GM04504 (cell line): Measurements from ENCODE around the gene MED27.

Experiments used
- DNase-seq: peaks from one replicate; pipeline ENCODE4 v3.0.0-alpha.2; 2012; ENCODE audit warnings: low read depth

The MED27 gene

GRCh38 chr9:131835151-131835910 lies 244.3 kb downstream of the MED27 start:
- no peak for DNase-seq

DNA sequence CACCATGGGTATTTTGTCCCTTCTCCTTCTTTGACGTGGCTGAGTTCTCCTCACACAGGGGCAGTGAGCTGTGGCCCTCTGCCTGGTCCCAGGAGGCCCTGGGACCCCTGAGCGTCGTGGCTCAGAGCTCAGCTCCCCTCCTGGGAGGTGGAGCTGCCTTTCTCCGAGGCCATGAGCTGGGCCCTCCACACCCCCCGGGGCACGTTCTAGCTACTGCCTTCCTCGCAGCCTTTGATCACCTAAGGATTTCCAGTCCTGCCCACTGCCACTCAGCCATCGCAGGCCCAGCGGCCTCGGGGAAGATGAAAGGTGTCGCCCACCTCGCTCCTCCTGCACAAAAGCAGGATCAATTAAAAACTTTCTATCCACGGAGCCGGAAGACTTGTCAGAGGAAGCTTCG lies 244.9 kb downstream of the MED27 start:
- no peak for DNase-seq

DNA sequence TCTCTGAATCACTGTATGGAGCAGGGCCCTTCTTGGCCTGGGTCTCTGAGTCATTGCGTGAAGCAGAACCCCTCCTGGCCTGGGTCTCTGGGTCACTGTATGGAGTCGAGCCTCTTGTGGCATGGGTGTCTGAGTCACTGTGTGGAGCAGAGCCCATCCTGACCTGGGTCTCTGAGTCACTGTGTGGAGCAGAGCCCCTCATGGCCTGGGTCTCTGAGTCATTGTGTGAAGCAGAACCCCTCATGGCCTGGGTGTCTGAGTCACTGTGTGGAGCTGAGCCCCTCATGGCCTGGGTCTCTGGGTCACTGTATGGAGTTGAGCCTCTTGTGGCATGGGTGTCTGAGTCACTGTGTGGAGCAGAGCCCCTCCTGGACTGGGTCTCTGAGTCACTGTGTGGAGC lies 245.8 kb downstream of the MED27 start:
- DNase-seq: no peak

- no peak for DNase-seq
These were observed 246.6 kb downstream of the MED27 start for GRCh38 chr9:131833083-131833482.

DNA sequence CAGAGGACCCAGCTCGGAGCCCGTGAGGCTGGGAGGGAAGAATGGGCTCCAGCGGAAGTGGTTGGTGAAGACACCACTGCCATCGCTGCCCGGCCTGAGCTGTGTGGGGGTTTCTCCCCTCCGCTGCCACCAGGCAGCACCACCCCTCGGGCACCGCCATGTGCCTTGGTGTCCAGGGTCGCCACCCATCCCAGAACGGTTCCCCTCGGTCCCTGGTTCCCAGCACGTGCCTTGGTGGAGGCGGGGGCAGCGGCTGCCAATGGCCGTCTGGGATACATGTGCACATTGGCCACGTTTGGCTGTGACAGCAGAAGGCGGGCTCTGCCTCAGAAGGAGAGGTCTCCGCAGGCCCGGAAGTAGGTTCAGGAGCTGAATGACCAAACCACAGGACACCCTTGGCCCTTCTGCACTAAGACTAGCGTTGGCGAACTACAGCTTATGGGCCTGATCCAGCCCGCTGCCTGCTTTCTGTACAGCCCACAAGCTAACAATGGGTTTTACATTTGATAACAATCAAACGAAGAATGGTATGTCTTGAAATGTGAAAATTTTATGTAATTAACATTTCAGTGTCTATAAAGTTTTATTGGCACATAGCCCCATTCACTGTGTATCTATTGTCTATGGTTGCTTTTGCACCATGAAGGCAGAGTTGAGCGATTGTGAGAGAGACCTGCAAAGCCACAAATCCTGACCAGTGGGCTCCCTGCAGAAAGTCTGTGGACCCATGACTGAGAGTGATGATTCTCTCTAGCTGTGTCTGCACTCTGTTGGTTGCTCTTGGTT lies 248.1 kb downstream of the MED27 start:
- DNase-seq: no peak

DNA sequence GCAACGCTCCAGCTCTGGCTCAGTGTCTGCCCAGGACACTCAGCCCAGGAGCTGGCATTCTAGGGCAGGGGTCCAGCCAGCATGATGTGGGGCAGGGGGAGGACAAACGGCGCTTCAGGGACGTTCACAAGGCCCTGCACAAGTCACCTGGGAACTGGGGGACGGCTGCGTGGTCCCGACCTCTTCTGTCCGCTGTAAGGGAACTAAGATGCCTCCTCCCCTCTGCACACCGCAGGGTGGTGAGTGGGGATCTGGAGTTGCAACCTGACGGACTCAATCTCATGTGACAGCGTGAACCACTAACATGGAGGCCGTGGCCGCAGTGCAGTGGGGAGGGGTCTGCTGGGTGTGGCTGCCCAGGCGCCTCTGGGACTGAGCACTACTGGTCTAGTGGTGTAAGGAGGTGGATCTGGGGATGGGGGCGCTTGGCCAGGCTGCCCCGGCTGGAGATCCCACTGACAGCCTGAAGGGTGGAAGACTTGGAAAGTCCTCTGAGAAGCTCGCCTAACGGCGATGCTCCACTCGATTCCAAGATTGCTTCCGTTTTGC lies 251.8 kb downstream of the MED27 start:
- DNase-seq: no peak

DNA sequence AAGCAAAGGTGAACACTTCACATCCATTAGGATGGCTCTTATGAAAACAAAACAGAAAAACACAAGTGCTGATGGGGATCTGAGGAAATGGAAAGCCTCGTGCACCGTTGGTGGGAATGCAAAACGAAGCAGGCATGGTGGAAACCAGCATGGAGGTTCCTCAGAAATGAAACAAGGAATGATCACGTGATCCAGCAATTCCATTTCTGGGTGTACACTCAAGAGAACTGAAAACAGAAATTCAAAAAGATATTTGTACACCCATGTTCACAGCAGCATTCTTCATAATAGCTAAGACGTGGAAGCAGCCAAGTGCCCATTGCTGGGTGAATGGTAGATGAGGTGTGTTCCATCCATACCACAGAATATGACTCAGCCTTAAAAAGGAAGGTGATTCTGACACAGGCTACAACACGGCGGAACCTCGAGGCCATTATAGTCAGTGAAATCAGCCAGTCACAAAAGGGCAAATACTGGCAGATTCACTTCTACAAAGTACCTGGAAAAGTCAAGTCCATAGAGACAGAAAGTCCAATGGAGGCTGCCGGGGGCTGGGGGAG lies 252.6 kb downstream of the MED27 start:
- DNase-seq: no peak

DNA sequence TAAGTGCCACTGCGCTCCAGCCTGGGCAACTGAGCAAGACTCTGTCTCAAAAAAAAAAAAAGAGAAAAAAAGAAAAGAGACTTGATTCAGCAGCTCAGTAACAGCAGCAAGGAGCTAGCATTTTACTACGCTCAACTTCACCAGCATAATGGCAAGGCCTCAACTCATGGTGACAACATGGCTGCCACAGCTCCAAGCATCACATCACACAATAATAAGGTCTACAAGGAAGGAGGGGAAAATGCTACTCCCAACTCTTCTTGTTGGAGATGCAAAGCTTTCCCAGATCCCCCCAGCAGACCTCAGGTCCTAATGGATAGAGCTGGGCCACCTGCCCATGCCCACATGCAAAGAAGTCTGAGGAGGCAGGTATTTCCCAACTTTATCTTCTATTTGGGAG lies 253.6 kb downstream of the MED27 start:
- no peak for DNase-seq

DNA sequence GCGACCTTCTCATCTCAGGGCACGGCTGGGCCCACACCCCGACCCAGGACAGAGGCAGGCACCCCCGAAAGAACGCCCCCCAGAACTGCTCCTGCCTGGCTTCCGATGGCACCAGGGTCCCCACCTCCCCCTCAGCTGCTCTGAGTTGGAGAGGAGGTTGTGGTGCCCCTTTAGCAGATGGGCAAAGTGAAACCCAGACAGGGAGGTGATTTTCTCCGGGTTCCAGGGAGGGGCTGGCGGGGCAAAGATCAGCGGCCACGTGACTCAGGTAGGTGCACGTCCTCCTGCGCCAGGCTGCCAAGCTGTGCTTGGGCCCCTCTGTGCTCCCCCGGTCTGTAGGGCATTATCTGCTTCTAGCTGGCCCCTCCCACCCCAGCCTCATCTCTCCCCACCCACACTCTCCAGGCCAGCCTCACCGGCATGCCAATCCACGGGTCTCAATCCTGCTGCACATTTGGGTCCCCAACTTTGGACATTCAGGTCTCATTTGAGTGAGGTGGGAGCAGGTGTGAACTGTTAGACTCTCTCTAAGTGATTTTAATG lies 254.6 kb downstream of the MED27 start:
- DNase-seq: no peak

DNA sequence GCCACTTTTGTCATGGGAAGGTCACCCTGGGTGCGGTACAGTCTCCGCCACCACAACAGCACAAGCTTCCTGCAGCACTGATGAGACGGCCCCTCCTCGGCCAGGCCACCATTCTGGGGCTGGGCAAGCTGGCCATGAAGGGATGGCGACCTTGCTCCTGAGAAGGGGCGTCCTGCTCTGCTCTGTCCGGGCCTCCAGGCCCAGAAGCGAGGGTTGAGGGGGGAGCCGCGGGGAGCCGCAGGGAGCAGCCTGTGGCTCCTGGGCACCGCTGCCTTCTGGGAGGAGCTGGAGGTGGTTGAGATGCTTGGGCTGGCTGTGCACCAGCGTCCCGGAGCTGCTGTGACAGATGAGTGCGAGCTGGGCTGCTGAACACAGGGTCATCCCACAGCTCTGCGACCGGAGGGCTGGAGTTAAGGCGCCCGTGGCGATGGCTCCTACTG lies 255.5 kb downstream of the MED27 start:
- DNase-seq: no peak

GRCh38 chr9:131823701-131824146 lies 255.9 kb downstream of the MED27 start:
- no peak for DNase-seq

DNA sequence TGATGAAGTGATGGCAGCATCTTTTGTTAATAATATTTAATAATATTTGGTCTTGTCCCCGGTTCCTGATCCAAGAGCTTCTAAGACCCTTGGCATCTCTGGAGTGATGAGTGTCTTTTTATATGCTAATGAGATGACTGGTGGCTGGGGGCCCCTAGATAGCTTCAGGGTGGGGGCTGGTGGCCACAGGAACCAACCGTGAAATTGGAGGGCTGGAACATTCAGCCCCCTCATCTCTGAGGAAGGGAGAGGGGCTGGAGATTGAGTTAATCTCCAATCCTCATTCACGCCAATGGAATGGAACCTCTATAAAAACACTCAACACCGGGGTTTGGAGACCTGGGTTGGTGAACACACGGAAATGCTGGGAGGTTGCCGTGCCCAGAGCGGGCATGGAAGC lies 261.6 kb downstream of the MED27 start:
- DNase-seq: no peak

DNA sequence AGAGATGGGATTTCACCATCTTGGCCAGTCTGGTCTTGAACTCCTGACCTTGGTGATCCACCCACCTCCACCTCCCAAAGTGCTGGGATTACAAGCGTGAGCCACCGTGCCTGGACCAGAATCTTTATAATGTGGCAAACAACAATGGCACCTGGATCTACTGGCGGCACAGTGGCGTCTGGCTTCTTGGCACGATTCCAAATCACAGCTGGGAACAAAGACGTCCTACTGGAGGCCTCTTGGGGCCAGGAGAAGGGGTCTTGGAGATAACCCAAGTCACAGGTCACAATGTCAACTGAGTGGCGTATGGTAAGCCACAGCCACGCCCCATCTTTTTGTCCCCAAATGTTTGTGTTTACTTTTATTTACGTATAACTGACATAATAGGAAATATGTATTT lies 262.0 kb downstream of the MED27 start:
- no peak for DNase-seq

DNA sequence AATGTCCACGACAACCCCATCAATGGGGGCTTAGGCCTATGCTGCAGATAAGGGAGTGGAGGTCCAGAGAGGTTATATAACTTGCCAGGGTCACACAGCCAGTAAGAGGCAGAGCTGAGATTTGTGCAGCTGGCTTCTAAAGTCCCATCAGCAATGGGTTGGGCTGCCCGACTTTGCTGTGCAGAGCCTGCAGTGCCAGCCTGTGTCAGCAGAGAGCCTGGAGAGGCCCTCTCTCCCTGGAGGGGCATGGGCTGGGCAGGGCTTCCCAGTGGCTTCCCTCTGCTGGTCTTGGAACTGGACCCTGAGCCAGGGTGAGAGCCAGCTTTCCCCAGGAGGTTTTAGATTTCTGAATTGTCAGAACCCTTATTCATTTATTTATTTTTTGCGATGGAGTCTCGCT lies 262.6 kb downstream of the MED27 start:
- no peak for DNase-seq

DNA sequence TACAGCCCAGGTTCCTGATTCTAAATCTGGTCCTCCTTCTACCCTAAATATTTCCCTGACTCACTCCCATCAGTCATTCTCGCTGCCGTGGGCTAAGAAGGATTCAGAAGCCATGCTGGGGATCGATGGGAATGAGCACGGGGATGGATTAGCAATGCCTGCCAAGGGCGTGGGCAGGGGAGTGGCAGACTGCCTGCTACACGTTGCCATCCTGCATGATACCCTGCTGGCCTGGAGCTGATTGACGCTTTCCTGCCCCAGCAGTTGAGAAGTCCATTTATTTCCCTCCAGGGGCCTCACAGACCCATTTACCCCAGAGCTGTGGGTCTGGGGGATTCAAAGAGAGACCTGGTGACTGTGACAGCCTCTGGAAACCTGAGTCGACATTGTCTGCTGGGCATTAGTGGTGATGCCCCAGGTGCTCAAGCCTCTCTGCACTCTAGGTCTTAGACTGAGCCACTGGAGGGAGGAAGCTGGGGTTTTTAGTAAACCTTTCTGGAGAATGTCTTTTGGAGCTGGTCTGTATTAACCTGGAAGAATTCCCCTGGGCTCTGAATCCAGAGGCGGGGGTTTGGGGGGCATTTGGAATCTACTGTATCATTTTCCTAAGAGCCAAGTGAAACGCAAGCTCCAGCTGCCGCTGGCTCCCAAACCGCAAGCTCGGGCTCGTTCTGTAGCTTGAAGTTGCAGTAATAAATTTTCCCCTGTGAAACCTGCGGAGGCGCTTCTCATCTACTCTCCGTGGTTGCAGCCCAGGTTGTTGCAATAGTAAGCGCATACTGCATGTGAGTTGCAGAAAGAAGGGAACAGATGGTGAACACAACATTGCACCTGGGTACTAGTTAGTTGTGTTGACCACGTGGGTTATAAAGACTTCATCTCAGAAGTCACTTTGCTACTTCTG lies 263.4 kb downstream of the MED27 start:
- no peak for DNase-seq

DNA sequence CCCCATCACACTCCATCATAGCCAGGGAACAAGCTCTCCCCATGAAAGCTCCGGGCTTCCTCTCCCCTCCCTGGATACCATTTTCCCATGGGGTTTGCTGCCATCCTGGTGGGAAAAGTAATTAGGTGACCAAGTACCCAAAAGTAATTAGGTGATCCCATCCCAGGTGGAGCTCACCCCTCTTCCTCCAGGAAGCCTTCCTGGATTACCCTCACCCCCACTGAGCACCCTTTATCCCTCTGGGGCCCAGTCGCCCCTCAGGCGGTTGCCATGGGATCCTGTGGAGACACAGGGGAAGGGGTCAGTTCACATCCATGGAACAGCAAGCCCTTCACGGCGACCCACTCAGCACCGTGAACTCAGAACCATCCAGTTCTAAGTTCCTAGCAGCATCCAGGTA lies 265.0 kb downstream of the MED27 start:
- DNase-seq: no peak

DNA sequence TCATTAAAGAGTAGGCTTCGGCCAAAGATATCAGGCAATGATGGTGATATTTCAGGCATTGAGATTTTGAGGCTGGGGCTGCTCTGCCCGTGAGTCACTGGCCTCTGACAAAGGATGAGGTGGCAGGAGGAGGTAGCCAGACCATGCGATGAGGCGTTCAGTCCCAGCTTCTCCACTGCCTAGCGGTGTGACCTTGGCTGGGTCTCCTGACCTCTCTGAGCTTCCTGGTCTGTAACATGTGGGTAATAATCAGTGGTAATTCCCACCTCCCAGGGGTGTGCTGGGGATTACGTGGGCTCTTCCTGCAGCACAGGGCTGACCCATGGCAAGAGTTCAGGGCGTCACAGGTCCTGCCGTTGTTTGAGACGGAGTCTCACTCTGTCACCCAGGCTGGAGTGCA lies 266.6 kb downstream of the MED27 start:
- no peak for DNase-seq

GRCh38 chr9:131812116-131812790 lies 267.4 kb downstream of the MED27 start:
- no peak for DNase-seq

DNA sequence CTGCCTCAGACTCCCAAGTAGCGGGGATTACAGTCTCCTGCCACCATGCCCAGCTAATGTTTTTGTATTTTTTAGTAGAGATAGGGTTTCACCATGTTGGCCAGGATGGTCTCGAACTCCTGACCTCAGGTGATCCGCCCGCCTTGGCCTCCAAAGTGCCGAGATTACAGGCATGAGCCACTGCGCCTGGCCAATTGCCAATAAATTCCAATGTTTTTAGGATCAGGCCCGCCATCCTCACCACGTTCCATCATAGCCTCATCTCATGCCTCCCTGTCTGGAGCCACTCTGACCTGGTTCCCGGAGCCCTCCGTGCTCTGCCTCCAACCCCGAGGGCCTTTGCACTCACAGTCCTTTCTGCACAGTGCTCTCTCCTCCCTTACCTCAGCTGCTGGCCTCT lies 268.3 kb downstream of the MED27 start:
- no peak for DNase-seq

DNA sequence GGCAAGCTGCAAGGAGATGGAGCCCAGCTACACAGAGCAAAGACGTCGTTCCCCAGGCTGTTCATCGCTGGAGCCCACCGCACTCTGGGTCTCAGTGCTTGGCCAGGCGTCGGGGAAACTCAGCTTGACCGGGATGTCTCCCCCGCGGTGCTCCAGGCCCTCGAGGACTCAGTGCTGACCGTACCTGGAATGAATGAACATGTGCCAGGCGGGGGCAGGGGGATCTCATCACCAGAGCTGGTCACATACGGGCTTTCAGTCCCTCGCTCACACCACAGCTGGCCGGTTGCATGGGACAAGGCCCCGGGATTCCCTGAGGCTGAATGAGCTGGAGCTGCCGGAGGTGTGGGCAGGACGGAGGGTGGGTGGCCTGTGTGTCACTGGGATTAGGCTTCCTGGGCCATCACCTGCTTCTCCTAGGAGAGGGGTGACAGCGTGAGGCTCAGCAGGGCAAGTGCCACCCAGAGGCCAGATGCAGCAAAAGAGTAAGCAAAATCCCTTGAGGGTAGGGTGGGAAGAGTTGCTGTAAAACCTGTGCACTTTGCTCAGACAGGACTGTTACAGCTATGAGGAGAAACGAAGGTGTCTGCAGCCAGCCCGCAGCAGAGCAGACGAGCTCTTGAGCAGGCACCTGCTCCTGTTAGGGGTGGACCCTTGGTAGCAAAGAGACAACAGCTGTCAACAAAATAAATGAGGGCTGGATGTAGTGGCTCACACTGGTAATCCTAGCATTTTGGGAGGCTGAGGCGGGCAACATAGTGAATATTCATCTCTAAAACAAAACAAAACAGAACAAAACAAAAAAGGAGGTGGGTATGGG lies 269.1 kb downstream of the MED27 start:
- no peak for DNase-seq
